ENCODE results near the gene SURF2.

- no peak for TF ChIP-seq CTCF (conservative IDR thresholded peaks at IDR 0.05; ENCODE audit: low read length)
- no peak for TF ChIP-seq EZH2phosphoT487 (IDR thresholded peaks at IDR 0.05; ENCODE audit: borderline replicate concordance, low read depth, low read length)
Observed at GRCh38 chr9:133344979-133345378, 11.4 kb upstream of the SURF2 start.
